IMR-90 (cell line): ENCODE measurements around the gene PSME2. TPM values are rescaled to one million over a fixed set of nuclear protein-coding genes. Genes with fewer than 3 reads are reported as not detected.

ENCODE experiments used
- ATAC-seq: fragments of 200-7000 bp; cut with Tn5 transposase; 2 replicates; pipeline ENCODE4 v1.9.1; 2020; ENCODE audit warnings: low read depth, mild to moderate bottlenecking, moderate library complexity
- BruUV-seq: library from RNA; stranded (reverse); fragments of 400-500 nt; replicated peaks from 2 replicates; lab custom pipeline; 2021; lab: Mats Ljungman, UMichigan
- CTCF ChIA-PET: fragments of 300-600 bp; formaldehyde crosslinking; extraction: SDS; loops from one replicate; lab custom pipeline; 2021; ENCODE audit warnings: antibody characterized with exemption; lab: Yijun Ruan, JAX
- POLR2A ChIA-PET: fragments of 300-600 bp; sonication (Branson Sonifier 250); formaldehyde crosslinking; loops from one replicate; lab custom pipeline; 2022; ENCODE audit warnings: antibody characterized with exemption; ENCODE audit not compliant: unreplicated experiment; lab: Charles Lee
- DNase-seq: peaks from one replicate; pipeline ENCODE4 v3.0.0; 2013
- H2AFZ ChIP-seq: replicated peaks from 2 replicates; pipeline ENCODE3; 2013; ENCODE audit warnings: low read length, mild to moderate bottlenecking; ENCODE audit not compliant: poor library complexity
- H2AK5ac ChIP-seq: 2 replicates; pipeline ENCODE4 v1.6.1; 2013; ENCODE audit warnings: low read depth, low read length, inconsistent platforms
- H2AK9ac ChIP-seq: replicated peaks from 2 replicates; pipeline ENCODE3; 2013; ENCODE audit warnings: mild to moderate bottlenecking, low read depth, low read length, moderate library complexity; ENCODE audit not compliant: poor library complexity
- H2BK120ac ChIP-seq: 2 replicates; pipeline ENCODE4 v1.6.1; 2013; ENCODE audit warnings: low read depth, low read length, inconsistent platforms
- H2BK15ac ChIP-seq: 3 replicates; pipeline ENCODE4 v1.6.1; 2013; ENCODE audit warnings: low read depth, low read length, inconsistent platforms
- H2BK20ac ChIP-seq: 2 replicates; pipeline ENCODE4 v1.6.1; 2013; ENCODE audit warnings: low read depth, mild to moderate bottlenecking, inconsistent platforms, low read length, moderate library complexity
- H2BK5ac ChIP-seq: 2 replicates; pipeline ENCODE4 v1.6.1; 2013; ENCODE audit warnings: mild to moderate bottlenecking, low read depth, low read length, inconsistent platforms; ENCODE audit not compliant: poor library complexity, severe bottlenecking
- H3K14ac ChIP-seq: replicated peaks from 2 replicates; pipeline ENCODE4 v1.6.1; 2013; ENCODE audit warnings: low read depth, low read length, inconsistent platforms
- H3K18ac ChIP-seq: 2 replicates; pipeline ENCODE4 v1.6.1; 2013; ENCODE audit warnings: low read depth, low read length, control low read depth
- H3K23ac ChIP-seq: 2 replicates; pipeline ENCODE4 v1.6.1; 2013; ENCODE audit warnings: low read depth, low read length, inconsistent platforms
- H3K27ac ChIP-seq: 2 replicates; pipeline ENCODE4 v1.5.1; 2013; ENCODE audit warnings: mild to moderate bottlenecking, control low read depth, low read length; ENCODE audit not compliant: insufficient read depth
- H3K27me3 ChIP-seq: 2 replicates; pipeline ENCODE4 v1.6.1; 2013; ENCODE audit warnings: low read length; ENCODE audit not compliant: control insufficient read depth, insufficient read depth
- H3K36me3 ChIP-seq: 2 replicates; pipeline ENCODE4 v1.6.1; 2013; ENCODE audit warnings: low read length, mixed read lengths; ENCODE audit not compliant: control insufficient read depth, insufficient read depth
- H3K4ac ChIP-seq: 2 replicates; pipeline ENCODE4 v1.6.1; 2013; ENCODE audit warnings: low read depth, low read length, inconsistent platforms
- H3K4me1 ChIP-seq: 2 replicates; pipeline ENCODE4 v1.6.1; 2013; ENCODE audit warnings: low read length, mixed read lengths; ENCODE audit not compliant: control insufficient read depth, insufficient read depth
- H3K4me2 ChIP-seq: 2 replicates; pipeline ENCODE4 v1.6.1; 2013; ENCODE audit warnings: low read depth, mild to moderate bottlenecking, control low read depth, low read length, moderate library complexity
- H3K4me3 ChIP-seq: 2 replicates; pipeline ENCODE4 v1.5.1; 2013; ENCODE audit warnings: low read depth, mild to moderate bottlenecking, control low read depth, low read length, moderate library complexity; ENCODE audit not compliant: insufficient read depth
- H3K56ac ChIP-seq: 2 replicates; pipeline ENCODE4 v1.6.1; 2013; ENCODE audit warnings: low read length, inconsistent platforms; ENCODE audit not compliant: insufficient read depth; ENCODE audit errors: extremely low read depth
- H3K79me1 ChIP-seq, 2 experiments: 2 replicates each; pipeline ENCODE4 v1.6.1; 2013; ENCODE audit warnings: low read length in 2 of 2, inconsistent platforms in 1 of 2, low read depth in 1 of 2
- H3K9ac ChIP-seq: 2 replicates; pipeline ENCODE4 v1.6.1; 2013; ENCODE audit warnings: low read depth, low read length, control low read depth
- H3K9me1 ChIP-seq: 2 replicates; pipeline ENCODE4 v1.6.1; 2013; ENCODE audit warnings: low read length, inconsistent platforms; ENCODE audit not compliant: insufficient read depth
- H3K9me3 ChIP-seq: 2 replicates; pipeline ENCODE4 v1.6.1; 2013; ENCODE audit warnings: low read length; ENCODE audit not compliant: control insufficient read depth, insufficient read depth
- H4K20me1 ChIP-seq: 2 replicates; pipeline ENCODE4 v1.6.1; 2013; ENCODE audit warnings: low read length, inconsistent platforms; ENCODE audit not compliant: insufficient read depth
- H4K5ac ChIP-seq: 2 replicates; pipeline ENCODE4 v1.6.1; 2013; ENCODE audit warnings: mild to moderate bottlenecking, low read depth, low read length, control low read depth
- H4K8ac ChIP-seq, 2 experiments: 2 replicates each; pipeline ENCODE4 v1.6.1; 2013; ENCODE audit warnings: low read depth in 2 of 2, low read length in 2 of 2, control low read depth in 1 of 2, inconsistent platforms in 1 of 2
- H4K91ac ChIP-seq: 2 replicates; pipeline ENCODE4 v1.6.1; 2013; ENCODE audit warnings: low read depth, low read length, inconsistent platforms; ENCODE audit not compliant: insufficient read depth
- CHD1 ChIP-seq: IDR thresholded peaks from 2 replicates; pipeline ENCODE4 v1.6.1; 2012; ENCODE audit warnings: low read depth, low read length, improper control_type of control experiment
- FOS ChIP-seq: fragments of 150-350 bp; IDR thresholded peaks from 2 replicates; pipeline ENCODE4 v1.6.1; 2016; ENCODE audit warnings: low read depth, low read length
- MAFK ChIP-seq: IDR thresholded peaks from 2 replicates; pipeline ENCODE4 v1.6.1; 2012; ENCODE audit warnings: low read depth, low read length, improper control_type of control experiment
- MAZ ChIP-seq: IDR thresholded peaks from 2 replicates; pipeline ENCODE4 v1.6.1; 2012; ENCODE audit warnings: low read depth, mild to moderate bottlenecking, low read length, improper control_type of control experiment, moderate library complexity, borderline replicate concordance
- MXI1 ChIP-seq: IDR thresholded peaks from 2 replicates; pipeline ENCODE4 v1.6.1; 2012; ENCODE audit warnings: low read depth, mild to moderate bottlenecking, low read length, moderate library complexity, borderline replicate concordance
- RCOR1 ChIP-seq: IDR thresholded peaks from 2 replicates; pipeline ENCODE4 v1.6.1; 2012; ENCODE audit warnings: mild to moderate bottlenecking, low read length, improper control_type of control experiment; ENCODE audit not compliant: insufficient replicate concordance
- WGBS, 2 experiments: methylation state at CpG; one replicate each; pipeline versions ENCODE4 v1.1.5 to v1.1.7; 2013; ENCODE audit warnings: missing lambda C conversion rate in 2 of 2; ENCODE audit not compliant: insufficient read length in 1 of 2; ENCODE audit errors: extremely low coverage in 2 of 2; 5-methylcytosine and 5-hydroxymethylcytosine counted together
- dilution Hi-C: fragments of 300-500 bp; cut with HindIII; formaldehyde crosslinking; loops from one replicate; pipeline ENCODE4 v1.14.3; 2018; ENCODE audit warnings: low sequenced_read_pairs; ENCODE audit not compliant: unreplicated experiment
- in situ Hi-C: fragments of 300-500 bp; cut with MboI; formaldehyde crosslinking; loops from 3 replicates; pipeline ENCODE4 v1.14.3; 2019; ENCODE audit warnings: low sequenced_read_pairs, inconsistent platforms, mixed read lengths
- intact Hi-C: fragments of 100-400 bp; cut with micrococcal nuclease; formaldehyde crosslinking; loops from 2 replicates; pipeline ENCODE4 v1.10.0; 2022
- polyA plus RNA-seq, 3 experiments: library from polyadenylated mRNA; depleted of rRNA; stranded (reverse); fragments of >200 nt; gene quantifications; 2 replicates each; pipeline ENCODE4 v1.2.3, GENCODE V29; 2012; ENCODE audit warnings: low replicate concordance in 1 of 3
- total RNA-seq: library from RNA; depleted of rRNA; stranded (reverse); fragments of >200 nt; gene quantifications from 2 replicates; pipeline ENCODE4 v1.2.3, GENCODE V29; 2012
- TF ChIP-seq, protein P1 (sequence below): conservative IDR thresholded peaks from 2 replicates; pipeline ENCODE4 v1.5.1; 2012; ENCODE audit warnings: mild to moderate bottlenecking, low read depth, low read length, improper control_type of control experiment
- TF ChIP-seq, protein P2 (sequence below): fragments of 150-350 bp; IDR thresholded peaks from 2 replicates; pipeline ENCODE4 v1.6.1; 2017; ENCODE audit warnings: mild to moderate bottlenecking, antibody characterized with exemption, low read length, low read depth

PSME2 gene
- total and polyA plus RNA-seq, 2 of the 4 experiments (the other 2 are of a cell fraction): 104 to 141 TPM

DNA sequence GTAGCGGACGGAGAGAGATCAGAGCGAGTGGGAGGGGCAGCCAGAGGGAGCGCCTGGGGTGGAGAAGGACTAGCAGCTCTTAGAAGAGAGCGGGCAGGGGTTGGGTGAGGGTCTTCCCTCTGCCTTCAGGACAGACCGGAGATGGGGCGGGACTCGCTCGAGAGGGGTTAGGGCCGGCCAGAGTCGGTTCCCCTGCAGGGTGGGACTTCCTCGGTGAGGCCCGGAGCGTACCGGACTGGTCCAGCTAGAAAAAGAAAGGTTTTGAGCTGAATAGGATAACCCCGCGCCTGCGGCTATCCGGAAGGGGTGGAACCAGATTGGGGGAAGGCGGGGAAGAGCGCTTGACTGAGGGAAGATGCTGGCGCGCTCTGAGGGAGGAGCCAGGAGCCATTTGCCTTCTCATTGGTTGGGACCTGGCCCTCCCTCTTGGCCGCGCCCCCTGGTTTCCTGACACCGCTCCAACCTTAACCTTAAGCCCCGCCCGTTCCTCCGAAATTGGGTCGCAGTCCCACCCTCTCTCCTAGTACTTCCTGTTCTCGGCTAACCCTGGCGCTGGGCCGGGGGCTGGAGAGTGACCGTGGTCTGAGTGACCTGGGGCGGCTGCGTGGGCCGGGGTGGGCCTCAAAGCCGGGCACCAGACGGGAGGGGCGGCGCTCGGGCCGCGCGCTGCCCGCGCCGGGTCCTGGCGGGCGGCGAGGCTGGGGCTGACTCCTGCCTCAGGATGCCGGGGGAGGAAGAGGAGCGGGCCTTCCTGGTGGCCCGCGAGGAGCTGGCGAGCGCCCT is 759 bp upstream of the PSME2 start, which contains the start of gene RNF31:
Gene RNF31 (plus strand): TSS at position 521 of the 783 bp plus-strand sequence. CDS start 201 bp downstream, at position 722.
- Histone ChIP-seq H3K14ac (peak within 1 kb of the TSS; percentile 72), H3K4me3 (peak within 1 kb of the TSS; percentile 86), H3K79me1 (peaks cover 35 to 75% of the 10 kb centered on the region in 2 experiments), H4K91ac (peak within 1 kb of the TSS; percentile 75), H2AFZ (peak within 1 kb of the TSS; percentile 91), H3K36me3 (peaks cover 31% of the 10 kb centered on the region), H3K9me1 (peaks cover 15% of the 10 kb centered on the region), H3K9me3 (no peaks in the 10 kb centered on the region), H3K23ac (peak within 1 kb of the TSS; percentile 88), H3K56ac (peak within 1 kb of the TSS; percentile 67), H3K4me1 (peaks cover 9% of the 10 kb centered on the region), H4K5ac (peak within 1 kb of the TSS; percentile 46), H4K8ac (peak within 1 kb of the TSS; percentile 76 to 81), H3K4ac (peak within 1 kb of the TSS; percentile 76), H2AK5ac (peak within 1 kb of the TSS; percentile 82), H3K4me2 (peak within 1 kb of the TSS; percentile 96), H2AK9ac (peak within 1 kb of the TSS; percentile 92), H2BK15ac (peak within 1 kb of the TSS; percentile 10; the same call in 1 of the 3 replicates), H3K18ac (no peak within 1 kb of the TSS), H3K27ac (peak within 1 kb of the TSS; percentile 79), H2BK20ac (no peak within 1 kb of the TSS), H2BK120ac (0 out of 2 replicates have a peak within 1 kb of the TSS, but pooled peaks have one; percentile 3), H3K27me3 (no peaks in the 10 kb centered on the region), H4K20me1 (peaks cover 10% of the 10 kb centered on the region), H2BK5ac (peak within 1 kb of the TSS; percentile 71), H3K9ac (peak within 1 kb of the TSS; percentile 96)
- DNase-seq (peak; percentile 98), ATAC-seq (peak; percentile 91)
- ChIA-PET CTCF (interaction anchor here (0.6 to 4.3 kb wide), 4 partner anchors 9 to 39 kb away, joined by 3 to 14 read pairs (median 3); partner anchors contain the start of gene IRF9), POLR2A (interaction anchor here (1.0 to 1.4 kb wide), 2 partner anchors 11 to 33 kb away, joined by 3 to 6 read pairs; partner anchors contain the start of genes DCAF11, NRL and PSME1)
- WGBS, 2 experiments: 1% methylated on average over 25 of the region's 57 CpGs; no CpG with 5 or more reads in 1 of the 2 experiments
- intact Hi-C loops (loop anchor here (2.0 kb wide), 1 partner anchor 150 kb away; no protein-coding TSS in a partner anchor), dilution Hi-C loops (no loop called here), in situ Hi-C loops (loop anchor here (25.0 kb wide), 2 partner anchors 835 to 1060 kb away; partner anchors contain the start of genes ACIN1, BCL2L2, C14orf119 and PABPN1)
- peak; percentile 71; the same call in 1 of the 2 replicates for TF ChIP-seq MAZ
- no peak for TF ChIP-seq CHD1
- TF ChIP-seq, protein P1, sequence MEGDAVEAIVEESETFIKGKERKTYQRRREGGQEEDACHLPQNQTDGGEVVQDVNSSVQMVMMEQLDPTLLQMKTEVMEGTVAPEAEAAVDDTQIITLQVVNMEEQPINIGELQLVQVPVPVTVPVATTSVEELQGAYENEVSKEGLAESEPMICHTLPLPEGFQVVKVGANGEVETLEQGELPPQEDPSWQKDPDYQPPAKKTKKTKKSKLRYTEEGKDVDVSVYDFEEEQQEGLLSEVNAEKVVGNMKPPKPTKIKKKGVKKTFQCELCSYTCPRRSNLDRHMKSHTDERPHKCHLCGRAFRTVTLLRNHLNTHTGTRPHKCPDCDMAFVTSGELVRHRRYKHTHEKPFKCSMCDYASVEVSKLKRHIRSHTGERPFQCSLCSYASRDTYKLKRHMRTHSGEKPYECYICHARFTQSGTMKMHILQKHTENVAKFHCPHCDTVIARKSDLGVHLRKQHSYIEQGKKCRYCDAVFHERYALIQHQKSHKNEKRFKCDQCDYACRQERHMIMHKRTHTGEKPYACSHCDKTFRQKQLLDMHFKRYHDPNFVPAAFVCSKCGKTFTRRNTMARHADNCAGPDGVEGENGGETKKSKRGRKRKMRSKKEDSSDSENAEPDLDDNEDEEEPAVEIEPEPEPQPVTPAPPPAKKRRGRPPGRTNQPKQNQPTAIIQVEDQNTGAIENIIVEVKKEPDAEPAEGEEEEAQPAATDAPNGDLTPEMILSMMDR: no peak
- TF ChIP-seq, protein P2, sequence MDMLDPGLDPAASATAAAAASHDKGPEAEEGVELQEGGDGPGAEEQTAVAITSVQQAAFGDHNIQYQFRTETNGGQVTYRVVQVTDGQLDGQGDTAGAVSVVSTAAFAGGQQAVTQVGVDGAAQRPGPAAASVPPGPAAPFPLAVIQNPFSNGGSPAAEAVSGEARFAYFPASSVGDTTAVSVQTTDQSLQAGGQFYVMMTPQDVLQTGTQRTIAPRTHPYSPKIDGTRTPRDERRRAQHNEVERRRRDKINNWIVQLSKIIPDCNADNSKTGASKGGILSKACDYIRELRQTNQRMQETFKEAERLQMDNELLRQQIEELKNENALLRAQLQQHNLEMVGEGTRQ: no peak
- TF ChIP-seq MAFK: no peak
- no peak; the same call in 1 of the 2 replicates for TF ChIP-seq MXI1
- no peak for TF ChIP-seq FOS
- no peak for TF ChIP-seq RCOR1
- BruUV-seq: no TSS peak
